Suppressor macrophage (primary cell): Measurements from ENCODE around the gene GFM1.

Experiments used
- DNase-seq, 4 experiments: peaks; one replicate each; pipeline ENCODE4 v3.0.0-alpha.2; 2020 to 2022
- total RNA-seq, 17 experiments: gene quantifications; one replicate each; lab custom pipeline; 2026; ENCODE audit warnings: mixed read lengths in 6 of 17, inconsistent platforms in 3 of 17; lab: John Stamatoyannopoulos, UW

The GFM1 gene
- 54.2 to 155 (median 110) reads per million in 17 experiments for total RNA-seq

GRCh38 chr3:158644345-158644908, at the start of gene GFM1:
Gene GFM1 (plus strand): TSS chr3:158644527. CDS start chr3:158644635, 108 bp downstream.
- DNase-seq: peak; percentile 95 to 98 (median 96)

- no peak for DNase-seq
Measured at GRCh38 chr3:158600787-158601186, 43.5 kb upstream of the GFM1 start.

GRCh38 chr3:158602227-158602626, 42.1 kb upstream of the GFM1 start:
- DNase-seq: no peak

DNA sequence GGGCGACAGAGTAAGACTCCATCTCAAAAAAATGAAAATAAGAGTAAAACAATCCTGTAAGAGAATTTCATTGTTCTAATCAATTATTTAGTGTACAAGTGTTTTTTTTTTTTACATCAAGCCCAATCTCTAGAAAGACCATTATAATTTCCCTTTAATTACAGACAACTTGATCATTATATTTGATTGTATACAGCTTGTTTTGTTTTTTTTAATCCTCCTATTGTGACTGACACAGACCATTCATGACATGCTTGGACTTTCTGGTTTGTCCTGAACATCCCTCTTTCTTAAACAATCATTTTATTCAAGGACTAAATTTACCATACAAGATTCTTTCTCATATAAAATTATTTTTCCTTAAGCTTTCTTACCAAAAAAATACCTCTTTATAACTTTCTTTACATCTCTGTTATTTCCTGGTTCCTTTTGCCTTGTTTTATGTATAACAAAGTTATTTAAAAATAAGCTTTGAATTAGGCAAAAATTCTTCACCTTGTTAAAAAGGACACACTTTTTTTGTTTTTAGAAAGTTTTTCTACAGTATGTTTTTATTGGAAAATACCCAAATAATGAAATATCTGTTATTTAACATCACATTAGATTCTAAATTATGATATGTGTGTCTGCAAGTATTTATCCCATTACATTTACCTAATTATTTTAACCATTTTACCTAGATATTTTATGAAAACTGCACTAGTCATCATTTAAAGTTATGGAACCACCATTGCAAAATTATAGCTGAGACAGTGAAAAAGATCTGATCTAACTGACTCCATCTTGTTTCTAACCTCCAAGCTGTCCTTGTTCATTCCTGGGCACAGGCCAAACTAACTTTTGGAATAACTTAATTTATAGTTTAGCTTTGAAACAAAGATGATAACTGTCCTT, 26.1 kb upstream of the GFM1 start:
- DNase-seq: no peak

DNA sequence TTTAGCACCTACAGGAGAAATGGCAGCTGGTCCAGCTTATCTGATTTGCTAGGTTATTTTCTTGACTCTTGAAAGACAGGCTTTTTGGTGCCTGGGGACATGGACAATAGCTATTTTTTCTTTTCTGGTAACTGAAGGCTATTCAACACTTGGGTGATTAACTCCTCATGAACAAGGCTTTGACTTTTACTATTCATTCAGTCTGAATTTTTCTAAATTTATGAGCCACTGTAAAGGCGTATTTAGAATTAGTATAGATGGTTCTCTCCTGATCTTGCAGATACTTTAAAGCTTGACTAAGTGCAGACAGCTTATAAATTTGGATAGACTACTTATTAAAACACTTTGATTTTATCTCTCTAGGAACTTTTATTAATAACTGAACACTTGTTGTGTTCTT, 18.4 kb upstream of the GFM1 start:
- no peak for DNase-seq

DNA sequence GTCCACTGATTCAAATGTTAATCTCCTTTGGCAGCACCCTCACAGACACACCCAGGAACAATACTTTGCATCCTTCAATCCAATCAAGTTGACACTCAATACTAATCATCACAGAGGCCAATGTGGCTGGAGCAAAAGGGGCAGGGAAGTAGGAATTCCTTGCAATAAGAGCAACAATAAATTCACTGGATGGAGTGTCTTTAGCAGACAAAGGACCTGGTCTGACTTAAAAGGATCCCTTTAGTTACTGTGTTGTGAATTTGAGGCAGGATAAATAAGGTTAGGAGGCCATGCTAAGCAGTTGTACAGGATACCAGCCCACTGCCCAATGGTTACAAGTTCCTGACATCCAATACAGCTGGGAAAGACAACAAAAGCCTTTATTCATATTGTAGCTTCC, 12.3 kb upstream of the GFM1 start:
- no peak for DNase-seq

DNA sequence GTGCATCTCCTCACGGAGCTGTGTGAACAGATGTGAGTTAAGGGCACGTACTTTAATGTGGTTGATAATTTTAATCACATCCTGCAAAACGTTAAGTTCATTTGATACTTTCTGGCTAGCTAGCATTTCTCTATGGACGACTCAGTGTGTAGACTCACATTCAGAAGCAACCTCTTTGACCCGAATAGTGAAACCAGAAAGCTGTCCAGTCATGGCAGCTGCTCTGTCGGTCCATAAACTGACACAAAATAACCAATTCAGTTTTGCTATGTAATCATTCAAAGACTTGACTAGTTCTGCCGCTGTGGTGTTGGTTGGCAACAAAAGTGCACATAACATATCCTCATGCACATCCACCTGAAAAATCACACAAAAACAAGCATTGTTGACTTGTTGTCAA, 3.7 kb upstream of the GFM1 start:
- DNase-seq: no peak

GRCh38 chr3:158642005-158642404, 2.3 kb upstream of the GFM1 start:
- no peak for DNase-seq

- no peak for DNase-seq
Measured at GRCh38 chr3:158642474-158643210, 1.7 kb upstream of the GFM1 start.

DNA sequence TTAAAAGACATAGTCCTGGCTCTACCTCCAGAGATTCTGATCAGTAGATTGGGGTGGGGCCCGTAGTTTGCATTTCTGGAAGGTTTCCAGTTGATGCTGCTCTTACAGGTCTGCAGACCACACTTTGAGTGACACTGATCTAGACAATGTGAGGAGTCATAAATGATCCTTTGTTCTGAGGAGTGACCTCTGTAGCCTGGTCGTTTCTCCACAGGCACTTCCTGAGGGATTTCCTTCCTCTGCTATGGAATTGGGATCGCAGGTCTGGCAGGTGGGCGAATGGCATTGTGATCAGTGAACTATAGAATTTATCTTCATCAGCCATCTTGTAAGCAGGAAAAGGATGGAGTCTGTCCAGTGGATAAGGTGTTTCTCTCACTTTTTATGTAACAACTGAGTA, 5.5 kb downstream of the GFM1 start:
- no peak for DNase-seq

DNA sequence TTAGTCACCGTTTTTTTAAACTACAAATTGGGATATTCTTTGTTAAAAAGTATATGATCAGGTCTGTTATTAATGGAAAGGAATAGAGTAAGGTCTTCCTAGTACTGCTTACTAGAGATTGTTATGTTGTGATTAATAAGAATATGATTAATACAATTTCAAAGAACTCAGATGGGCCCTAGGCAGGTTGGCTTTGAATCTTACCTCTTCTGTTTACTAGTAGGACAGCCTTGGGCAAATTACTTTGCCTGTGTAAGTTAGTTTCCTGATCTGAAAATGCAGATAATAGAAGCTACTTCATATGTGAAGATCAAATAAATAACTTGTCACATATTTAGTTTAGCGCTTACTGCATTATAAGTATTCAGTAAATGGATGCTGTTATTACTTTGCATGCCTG, 6.9 kb downstream of the GFM1 start:
- DNase-seq: no peak

GRCh38 chr3:158652463-158652862, 8.1 kb downstream of the GFM1 start:
- no peak for DNase-seq

DNA sequence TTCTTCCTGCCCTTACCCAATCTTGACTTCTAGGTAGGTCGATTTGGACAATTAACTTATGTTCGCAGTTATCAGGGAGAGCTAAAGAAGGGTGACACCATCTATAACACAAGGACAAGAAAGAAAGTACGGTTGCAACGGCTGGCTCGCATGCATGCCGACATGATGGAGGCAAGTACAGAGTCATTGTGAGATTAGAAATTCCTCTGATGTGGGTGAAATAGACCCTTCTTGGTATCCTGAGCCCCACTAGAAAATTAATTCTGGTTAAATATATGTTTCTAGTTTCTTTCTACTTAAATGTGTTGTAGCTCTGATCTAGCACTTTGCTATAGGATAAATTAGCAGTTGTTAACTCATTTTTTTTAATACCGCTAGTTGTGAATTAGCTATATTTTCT, 14.6 kb downstream of the GFM1 start:
- no peak for DNase-seq

GRCh38 chr3:158659454-158660237, 15.3 kb downstream of the GFM1 start:
- DNase-seq: peak; percentile 74 to 83 (median 76)

- no peak for DNase-seq
Measured at GRCh38 chr3:158660711-158661110, 16.4 kb downstream of the GFM1 start.

GRCh38 chr3:158663246-158663645, 18.9 kb downstream of the GFM1 start:
- peak in 2 of 4 experiments; percentile 27 to 37 for DNase-seq

DNA sequence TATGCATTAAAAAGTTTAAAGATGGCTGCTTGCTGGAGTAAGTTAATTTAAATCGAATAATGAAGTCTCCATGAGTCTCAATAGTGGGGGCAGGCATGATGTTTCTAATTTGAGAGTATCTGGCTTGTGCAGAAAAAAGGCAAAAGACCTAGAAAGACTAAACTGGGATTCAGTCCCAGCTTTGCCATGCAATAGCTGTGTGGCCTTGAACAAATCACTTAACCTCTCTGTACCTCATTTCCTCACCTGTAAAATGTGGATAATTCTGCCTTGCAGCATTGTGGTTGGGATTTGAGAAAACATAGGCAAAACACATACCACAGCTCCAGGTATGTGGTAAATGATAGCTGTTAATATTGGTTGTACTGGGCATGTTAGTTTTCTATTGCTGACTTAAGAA, 19.5 kb downstream of the GFM1 start:
- DNase-seq: no peak

GRCh38 chr3:158666416-158666815, 22.1 kb downstream of the GFM1 start:
- no peak for DNase-seq

DNA sequence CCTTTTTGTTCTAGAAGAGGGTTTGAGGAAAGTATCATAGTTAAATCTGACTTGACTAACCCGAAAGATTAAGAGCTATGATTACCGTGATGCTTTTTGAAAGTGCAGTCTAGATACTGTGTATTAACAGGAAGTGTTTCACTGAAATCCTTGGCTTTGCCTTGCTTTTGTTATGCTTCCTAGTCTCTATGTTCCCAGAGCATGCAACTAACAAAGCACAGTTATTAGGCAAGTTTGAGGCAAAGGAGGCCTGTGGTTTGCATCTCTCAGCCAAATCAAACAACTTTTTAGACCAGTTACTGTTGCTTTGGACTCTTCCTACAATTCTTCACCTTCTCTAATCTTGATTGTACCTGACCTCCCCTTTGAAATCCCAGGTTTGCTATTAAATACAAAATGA, 24.2 kb downstream of the GFM1 start:
- DNase-seq: no peak

DNA sequence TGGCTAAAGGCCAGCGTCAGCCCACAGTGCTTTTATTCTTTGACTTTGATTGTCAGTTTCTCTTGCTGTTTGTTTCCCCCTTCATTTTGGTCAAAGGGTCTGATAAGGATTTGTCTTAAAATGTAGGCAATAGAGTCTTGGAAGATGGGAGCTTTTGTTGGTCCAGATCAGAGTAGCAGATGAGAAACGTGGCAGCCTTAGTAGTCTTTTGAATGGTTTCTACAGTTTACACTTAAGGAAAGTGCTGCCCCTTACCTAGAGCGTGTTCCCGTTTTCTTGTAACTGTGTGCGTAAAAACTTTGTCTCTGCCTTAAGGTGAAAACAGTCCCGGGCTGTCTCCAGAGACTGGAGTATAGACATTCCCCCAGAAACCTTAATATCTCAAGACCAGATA, 27.5 kb downstream of the GFM1 start:
- DNase-seq: peak; percentile 4 to 30 (median 14)

GRCh38 chr3:158672215-158673176, 28.2 kb downstream of the GFM1 start, which contains the start of gene LXN:
Gene LXN (minus strand): TSS chr3:158672648. CDS start chr3:158672478, 170 bp downstream.
- DNase-seq: peak; percentile 75 to 92 (median 89)
